Astrocyte (in vitro differentiated cells and primary cell): ENCODE data around the gene RUNX1.

ENCODE experiments used
- CTCF ChIP-seq: IDR thresholded peaks from 2 replicates; pipeline ENCODE4 v1.5.1; 2011; ENCODE audit warnings: low read depth, mild to moderate bottlenecking, inconsistent platforms, low read length, moderate library complexity; ENCODE audit not compliant: insufficient read depth
- EZH2 ChIP-seq: IDR thresholded peaks from 2 replicates; pipeline ENCODE4 v1.6.1; 2012; ENCODE audit warnings: mild to moderate bottlenecking, low read length, inconsistent platforms; ENCODE audit not compliant: insufficient read depth

- TF ChIP-seq EZH2 (no peak), CTCF (no peak)
Observed at GRCh38 chr21:34971656-34972055, 77.4 kb downstream of the RUNX1 start.
